Glomerular visceral epithelial cell (primary cell): ENCODE results near the gene KDM6B.

Experiments
- DNase-seq: peaks from one replicate; pipeline ENCODE4 v3.0.0-alpha.2; 2016; ENCODE audit errors: extremely low spot score

Gene KDM6B

GRCh38 chr17:7820231-7820630 lies 13.8 kb upstream of the KDM6B start:
- DNase-seq, result no peak

- no peak for DNase-seq
Observed at GRCh38 chr17:7822126-7822525, 11.9 kb upstream of the KDM6B start.

- DNase-seq, result no peak
Observed at GRCh38 chr17:7823581-7824001, 10.4 kb upstream of the KDM6B start.

GRCh38 chr17:7824021-7824924 lies 9.7 kb upstream of the KDM6B start:
- DNase-seq, result no peak

GRCh38 chr17:7825206-7825990 lies 8.6 kb upstream of the KDM6B start:
- DNase-seq, result no peak

- no peak for DNase-seq
Observed at GRCh38 chr17:7830616-7831015, 3.4 kb upstream of the KDM6B start.

- DNase-seq, result no peak
Observed at GRCh38 chr17:7831233-7831632, 2.8 kb upstream of the KDM6B start.

GRCh38 chr17:7832431-7832830 lies 1.6 kb upstream of the KDM6B start:
- no peak for DNase-seq

- DNase-seq, result no peak
Observed at GRCh38 chr17:7833011-7833794, 814 bp upstream of the KDM6B start.

DNA sequence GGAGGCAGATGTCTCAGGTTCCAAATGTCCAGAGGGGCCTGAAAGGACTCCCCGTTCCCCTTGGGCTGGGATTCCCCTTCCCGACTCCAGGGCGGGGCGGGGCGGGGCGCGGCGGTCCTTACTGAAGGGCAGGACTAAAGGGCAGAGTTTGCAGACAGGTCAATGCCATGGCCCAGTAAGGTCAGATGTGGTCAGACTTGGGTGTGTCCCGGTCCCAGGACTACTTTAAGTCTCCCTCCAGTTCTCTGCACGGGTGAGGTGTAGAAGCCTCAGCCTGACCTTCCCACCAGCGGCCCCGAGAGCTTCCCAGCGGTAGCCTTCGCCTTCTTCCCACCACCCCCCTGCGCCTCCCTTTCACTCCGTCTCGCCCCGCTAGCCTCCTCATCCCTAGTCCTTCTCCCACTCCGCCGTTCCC lies 532 bp downstream of the KDM6B start:
- DNase-seq, result peak; percentile 41

DNA sequence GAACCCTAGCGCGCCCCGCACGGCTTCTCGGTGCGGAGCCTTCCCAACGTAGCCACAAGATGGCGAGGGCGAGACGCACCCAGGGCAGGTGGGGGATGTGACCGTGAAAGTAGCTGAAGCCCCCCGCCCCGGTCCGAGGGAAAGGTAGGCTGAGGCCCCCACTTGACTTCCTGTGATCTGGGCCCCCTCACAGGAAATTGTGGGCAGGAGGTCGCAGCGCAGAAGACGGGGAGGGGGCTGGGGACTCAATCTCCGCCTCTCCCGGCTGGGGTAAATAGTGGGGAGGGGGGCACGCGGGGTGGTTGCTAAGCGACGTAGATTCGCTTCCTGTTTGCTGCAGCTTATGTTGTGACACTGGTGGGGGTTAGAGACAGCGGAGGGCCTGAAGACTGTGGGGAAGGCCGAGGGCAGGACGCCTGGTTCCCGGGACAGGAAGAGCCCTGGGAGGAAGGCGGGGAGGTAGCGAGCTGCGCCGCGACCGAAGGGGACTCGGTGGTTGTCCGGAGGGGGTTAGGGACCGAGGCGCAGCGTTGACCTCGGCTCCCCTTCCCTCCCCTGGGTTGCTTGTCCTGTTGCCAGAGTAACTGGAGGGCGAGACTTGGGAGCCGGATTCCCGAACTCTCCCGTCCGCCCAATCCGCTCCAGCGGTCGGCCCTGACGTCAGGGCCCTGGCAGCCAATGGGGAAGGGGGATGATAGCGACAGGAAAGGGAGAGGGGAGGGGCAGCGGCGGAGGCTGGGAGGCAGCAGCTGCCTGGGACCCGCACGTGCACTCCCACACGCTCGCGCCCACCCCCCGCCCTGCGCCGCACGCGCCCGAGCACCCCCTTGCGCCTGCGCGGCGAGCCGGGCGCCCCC lies 1.2 kb downstream of the KDM6B start:
- DNase-seq, result peak; percentile 98

DNA sequence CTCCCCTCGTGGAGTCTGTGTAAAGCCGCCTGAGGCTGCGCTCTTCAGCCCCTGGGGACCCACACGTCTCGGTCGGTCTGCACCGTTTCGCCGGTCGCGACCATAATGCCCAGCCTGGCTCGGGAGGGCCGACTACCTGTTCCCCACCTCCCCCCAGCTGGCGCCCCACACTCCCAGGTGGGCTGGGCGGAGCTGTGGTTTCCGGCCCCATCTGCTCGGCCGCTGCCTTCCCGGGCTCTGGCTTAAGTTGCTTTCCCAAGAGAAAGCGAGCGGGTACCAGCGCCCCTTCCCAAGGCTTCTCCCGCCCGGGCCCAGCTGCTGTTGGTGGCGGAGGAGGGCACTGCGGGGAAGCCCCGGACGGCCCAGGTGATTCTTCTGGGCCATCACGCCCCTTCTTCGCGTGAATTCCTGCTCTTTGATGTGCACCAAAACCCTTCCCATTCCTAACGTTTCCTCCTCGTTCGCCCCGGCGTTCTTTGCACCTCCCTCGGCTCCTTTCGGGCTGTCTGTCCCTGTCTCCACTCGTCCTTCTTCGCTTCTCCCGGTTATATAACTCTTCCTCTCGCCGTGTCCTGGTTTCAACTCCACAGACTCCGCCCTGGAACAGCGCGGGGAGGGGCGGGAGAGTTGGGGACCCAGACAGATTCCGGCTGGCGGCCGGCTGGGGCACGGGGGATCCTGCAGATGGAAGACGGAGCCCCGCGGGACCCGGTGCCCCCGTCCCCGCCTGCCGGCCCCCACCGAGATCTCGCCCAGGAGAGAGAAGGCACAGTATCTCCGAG lies 2.0 kb downstream of the KDM6B start:
- DNase-seq, result peak; percentile 58

DNA sequence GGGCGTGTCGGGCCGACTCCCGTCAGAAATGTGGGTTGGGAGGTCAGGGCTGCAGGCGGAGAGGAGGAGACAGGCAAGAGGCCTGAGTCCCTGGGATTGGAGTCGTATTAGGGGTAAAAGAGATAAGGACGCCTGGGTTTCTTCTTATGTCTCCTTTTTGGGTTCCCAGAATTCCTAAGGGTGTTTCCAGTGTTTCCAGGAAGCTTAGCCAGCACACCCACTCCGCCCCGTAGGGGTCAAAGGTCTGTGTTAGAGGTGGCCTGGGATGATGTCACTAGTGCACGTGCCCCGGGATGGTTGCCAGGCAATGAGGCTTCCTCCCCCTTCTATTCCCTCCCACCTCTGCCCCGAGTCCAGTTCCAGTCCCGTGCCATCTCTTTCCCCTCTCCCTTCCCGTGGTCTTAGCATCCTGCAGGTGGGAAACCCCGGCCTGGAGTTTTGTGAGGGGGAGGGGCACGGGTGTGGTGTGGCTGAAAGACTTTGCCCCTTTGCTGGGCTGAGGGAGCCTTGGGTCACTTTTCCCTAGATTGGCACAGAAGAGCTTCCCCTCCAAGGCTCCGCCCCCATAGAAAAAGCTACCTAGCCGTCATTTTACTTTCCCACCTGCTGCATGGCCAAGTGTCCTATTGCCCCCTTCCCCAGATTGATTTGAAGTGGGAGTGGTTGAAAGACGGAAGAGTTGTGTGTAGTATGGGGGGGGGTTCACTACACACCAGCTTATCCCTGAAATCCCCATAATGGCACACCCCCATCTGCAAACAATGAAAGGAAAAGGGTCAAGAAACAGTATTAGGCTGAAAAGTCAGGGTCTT lies 2.8 kb downstream of the KDM6B start:
- DNase-seq, result peak; percentile 94

DNA sequence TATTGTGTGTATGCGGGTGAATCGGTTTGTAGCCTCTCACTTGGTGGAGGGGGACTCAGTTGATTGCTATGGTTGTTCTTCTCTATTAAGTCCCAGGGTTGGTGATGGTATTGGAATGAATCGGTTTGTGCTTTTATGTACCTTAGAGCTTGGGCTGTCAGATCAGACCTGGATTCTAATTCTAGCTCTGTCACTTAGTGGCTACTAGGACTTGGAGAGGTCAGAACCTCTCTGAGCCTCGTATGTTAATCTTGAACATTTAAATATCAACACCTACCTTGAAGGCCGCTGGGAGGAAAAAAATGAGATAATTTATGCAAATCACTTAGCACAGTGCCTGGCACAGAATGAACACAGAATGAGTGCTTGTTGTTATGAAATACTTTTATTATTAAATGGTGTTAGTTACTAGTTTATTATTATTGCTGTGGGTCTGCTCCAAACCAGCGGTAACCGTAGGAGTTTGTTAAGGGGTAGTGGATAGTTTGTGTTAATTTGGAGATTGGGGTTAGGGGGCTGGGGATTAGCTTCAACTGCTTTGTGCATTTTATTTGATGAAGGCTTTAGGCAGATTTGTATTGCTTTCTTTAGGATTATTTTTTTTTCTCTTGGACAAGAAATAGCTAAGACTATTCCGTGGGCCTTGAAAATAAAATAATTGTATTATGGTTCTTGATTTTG lies 3.5 kb downstream of the KDM6B start:
- no peak for DNase-seq

- peak; percentile 66 for DNase-seq
Observed at GRCh38 chr17:7838090-7839075, 4.4 kb downstream of the KDM6B start.

- no peak for DNase-seq
Observed at GRCh38 chr17:7839190-7839875, 5.3 kb downstream of the KDM6B start.

GRCh38 chr17:7839876-7840261 lies 5.9 kb downstream of the KDM6B start:
- DNase-seq, result no peak
